ENCODE measurements around the gene THRAP3.

THRAP3 gene

DNA sequence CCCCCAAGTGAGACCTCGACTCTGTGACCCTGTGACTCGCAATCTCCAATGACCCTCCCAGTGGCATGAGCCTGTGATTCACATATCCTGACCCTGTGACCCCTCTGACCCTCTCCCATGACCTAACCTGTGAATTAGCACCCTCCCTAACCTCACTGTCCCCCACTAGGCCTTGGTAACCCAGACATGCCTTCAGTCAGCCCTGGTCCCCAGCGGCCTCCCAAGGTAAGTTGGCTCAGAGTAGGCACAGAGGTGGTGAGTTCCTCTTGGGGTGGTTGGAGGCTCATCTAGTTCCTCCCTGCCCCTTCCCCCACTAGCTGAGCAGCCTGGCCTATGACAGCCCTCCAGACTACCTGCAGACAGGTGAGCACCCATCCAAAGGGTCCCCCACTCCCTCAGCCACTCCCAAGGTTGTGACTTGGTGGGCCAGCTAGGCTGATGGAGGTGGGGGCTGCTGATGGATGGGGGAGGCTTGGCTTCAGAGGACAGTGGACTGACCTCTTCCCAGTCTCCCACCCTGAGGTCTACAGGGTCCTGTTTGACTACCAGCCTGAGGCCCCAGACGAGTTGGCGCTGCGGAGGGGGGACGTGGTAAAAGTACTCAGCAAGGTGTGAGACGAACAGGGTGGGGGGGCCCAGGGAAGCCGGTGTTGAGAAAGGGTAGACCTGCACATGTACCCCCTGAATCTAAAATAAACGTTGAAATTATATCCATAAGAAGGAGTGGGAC, 83.5 kb downstream of the THRAP3 start:
- DNase-seq (ENCODE audit: low spot score), result no peak
- TF ChIP-seq, protein P1, sequence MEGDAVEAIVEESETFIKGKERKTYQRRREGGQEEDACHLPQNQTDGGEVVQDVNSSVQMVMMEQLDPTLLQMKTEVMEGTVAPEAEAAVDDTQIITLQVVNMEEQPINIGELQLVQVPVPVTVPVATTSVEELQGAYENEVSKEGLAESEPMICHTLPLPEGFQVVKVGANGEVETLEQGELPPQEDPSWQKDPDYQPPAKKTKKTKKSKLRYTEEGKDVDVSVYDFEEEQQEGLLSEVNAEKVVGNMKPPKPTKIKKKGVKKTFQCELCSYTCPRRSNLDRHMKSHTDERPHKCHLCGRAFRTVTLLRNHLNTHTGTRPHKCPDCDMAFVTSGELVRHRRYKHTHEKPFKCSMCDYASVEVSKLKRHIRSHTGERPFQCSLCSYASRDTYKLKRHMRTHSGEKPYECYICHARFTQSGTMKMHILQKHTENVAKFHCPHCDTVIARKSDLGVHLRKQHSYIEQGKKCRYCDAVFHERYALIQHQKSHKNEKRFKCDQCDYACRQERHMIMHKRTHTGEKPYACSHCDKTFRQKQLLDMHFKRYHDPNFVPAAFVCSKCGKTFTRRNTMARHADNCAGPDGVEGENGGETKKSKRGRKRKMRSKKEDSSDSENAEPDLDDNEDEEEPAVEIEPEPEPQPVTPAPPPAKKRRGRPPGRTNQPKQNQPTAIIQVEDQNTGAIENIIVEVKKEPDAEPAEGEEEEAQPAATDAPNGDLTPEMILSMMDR (IDR thresholded peaks at IDR 0.05; ENCODE audit: extremely low read depth, insufficient read depth, missing control alignments), result no peak
- in situ Hi-C loops (cut with MboI; ENCODE audit: low pct_unique_long_range_greater_than_20kb, low sequenced_read_pairs, unreplicated experiment), result no loop called here

DNA sequence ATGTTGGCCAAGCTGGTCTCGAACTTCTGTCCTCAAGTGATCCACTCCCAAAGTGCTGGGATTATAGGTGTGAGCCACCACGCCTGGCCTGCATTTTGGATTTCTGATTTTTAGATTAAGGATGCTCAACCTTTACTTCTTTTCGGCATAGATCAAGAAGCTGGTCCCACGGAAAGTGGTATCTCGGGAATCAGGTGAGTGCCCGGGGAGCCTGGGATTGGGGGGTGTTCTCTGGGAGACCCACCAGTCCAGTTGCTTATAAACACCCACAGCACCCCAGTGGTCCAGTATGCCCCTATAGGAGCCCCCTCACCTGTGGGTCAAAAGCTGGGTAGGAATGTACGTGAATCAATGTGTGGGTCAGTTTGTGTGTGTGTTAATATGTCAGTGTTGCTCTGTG, 85.2 kb downstream of the THRAP3 start:
- TF ChIP-seq, protein P1 (IDR thresholded peaks at IDR 0.05; ENCODE audit: extremely low read depth, insufficient read depth, missing control alignments), result no peak

DNA sequence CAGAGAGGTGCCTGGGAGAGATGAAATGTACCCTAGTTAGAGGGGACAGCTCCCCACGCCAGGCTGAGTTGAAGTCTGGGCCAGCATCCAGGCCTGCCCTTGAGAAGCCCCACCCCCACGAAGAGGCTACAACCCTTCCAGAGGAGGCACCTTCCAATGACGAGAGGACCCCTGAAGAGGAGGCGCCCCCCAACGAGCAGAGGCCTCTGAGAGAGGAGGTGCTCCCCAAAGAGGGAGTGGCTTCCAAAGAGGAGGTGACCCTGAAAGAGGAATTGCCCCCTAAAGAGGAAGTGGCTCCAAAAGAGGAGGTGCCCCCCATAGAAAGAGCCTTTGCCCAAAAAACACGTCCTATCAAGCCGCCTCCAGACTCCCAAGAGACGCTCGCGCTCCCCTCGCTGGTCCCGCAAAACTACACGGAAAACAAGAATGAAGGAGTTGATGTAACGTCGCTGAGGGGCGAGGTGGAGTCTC, 96.1 kb downstream of the THRAP3 start:
- TF ChIP-seq, protein P1 (IDR thresholded peaks at IDR 0.05; ENCODE audit: extremely low read depth, insufficient read depth, missing control alignments), result no peak
- DNase-seq (ENCODE audit: low spot score), result no peak
- in situ Hi-C loops (cut with MboI; ENCODE audit: low pct_unique_long_range_greater_than_20kb, low sequenced_read_pairs, unreplicated experiment), result no loop called here

More for the DNA sequence above, 85.2 kb downstream of the THRAP3 start:
- DNase-seq (ENCODE audit: low spot score), result no peak
- in situ Hi-C loops (cut with MboI; ENCODE audit: low pct_unique_long_range_greater_than_20kb, low sequenced_read_pairs, unreplicated experiment), result no loop called here

DNA sequence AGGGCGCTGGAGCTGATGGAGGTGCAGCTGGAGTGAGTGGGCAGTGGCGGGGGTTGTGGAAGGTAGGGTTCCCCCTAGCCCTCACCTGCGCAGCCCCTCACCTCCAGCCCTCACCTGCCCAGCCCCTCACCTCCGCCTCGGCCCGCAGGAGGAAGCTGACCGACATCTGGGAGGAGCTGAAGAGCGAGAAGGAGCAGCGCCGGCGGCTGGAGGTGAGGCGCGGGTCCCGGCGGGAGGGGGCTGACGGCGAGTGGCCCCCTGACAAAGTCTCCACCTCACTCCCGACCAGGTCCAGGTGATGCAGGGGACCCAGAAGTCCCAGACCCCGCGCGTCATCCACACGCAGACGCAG, 96.5 kb downstream of the THRAP3 start:
- in situ Hi-C loops (cut with MboI; ENCODE audit: low pct_unique_long_range_greater_than_20kb, low sequenced_read_pairs, unreplicated experiment), result no loop called here
- no peak for DNase-seq (ENCODE audit: low spot score)
- TF ChIP-seq, protein P1 (IDR thresholded peaks at IDR 0.05; ENCODE audit: extremely low read depth, insufficient read depth, missing control alignments), result no peak

DNA sequence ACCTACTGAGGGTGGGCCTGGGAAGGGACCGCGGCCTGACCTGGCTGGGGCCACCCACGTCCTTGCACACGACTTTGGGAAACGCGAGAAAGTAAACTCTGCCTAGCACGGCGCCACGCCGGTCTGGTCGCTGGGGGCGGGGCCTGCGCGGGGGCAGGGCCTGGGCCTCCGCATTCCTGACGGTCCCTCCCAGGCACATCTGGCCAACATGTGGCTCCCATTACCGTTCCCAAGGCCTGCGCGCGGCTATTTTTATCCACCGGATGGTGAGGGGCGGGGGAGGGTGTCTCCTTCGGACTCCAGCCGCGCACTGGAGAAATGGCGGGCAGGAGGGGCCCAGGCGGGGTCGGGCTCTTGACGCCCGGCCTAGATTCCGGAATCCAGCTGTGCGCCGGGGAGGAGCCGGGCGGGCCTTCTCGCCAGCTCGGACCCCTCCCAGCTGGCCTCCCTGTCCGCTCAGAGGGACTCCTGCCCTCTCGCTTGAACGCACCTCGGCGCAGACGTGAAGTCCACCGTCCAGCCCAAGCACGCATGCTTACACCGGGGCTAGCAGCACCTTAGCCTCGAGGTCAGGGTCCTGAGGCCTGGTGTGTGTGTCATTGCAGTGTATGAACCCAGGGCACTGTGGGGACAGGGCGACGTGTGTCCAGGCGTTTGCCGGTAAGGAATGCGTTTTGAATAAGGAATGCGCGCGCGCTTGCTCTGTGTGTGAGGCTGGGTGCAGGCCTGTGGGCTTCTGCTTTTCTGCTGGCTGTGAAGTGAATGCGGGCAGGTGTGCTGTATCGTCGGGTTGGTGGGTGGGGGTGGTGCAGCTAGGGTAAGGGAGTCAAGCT, 97.1 kb downstream of the THRAP3 start:
- DNase-seq (ENCODE audit: low spot score), result no peak
- in situ Hi-C loops (cut with MboI; ENCODE audit: low pct_unique_long_range_greater_than_20kb, low sequenced_read_pairs, unreplicated experiment), result no loop called here
- TF ChIP-seq, protein P1 (IDR thresholded peaks at IDR 0.05; ENCODE audit: extremely low read depth, insufficient read depth, missing control alignments), result no peak

DNA sequence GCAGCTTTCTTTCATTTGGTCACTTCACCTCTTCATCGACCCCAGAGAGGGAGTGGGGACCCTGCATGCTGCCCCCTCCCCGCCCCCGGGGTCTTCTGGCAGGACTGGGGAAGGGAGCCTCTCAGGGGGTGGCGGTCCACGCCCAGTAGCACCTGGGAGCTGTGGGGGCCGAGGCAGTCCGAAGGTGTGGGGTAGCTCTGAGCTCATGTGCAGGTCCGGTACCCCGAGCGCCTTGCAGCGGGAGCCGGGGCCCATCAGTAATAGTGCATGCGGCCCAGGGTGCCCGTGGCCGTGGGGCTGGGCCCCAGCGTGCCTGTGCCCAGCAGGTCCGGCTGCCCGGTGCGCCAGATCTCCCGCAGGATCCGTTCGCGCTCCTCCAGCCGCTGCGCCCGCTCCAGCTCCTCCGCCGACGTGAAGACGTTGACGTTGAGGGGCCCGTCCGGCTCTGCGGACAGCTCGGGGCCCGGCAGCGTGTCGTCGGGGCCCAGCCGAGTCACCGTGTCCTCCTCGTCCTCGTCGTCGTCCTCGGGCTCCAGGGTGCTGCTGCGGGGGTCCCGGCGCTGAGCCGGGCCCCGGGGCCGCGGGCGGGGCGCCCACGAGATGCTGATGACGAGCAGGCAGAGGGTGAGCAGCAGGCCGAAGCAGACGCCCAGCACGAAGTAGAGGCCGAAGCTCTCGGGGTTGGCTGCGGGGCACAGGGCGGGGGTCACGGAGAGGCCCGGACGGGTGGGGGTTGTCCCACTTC, 98.0 kb downstream of the THRAP3 start:
- TF ChIP-seq, protein P1 (IDR thresholded peaks at IDR 0.05; ENCODE audit: extremely low read depth, insufficient read depth, missing control alignments), result no peak
- in situ Hi-C loops (cut with MboI; ENCODE audit: low pct_unique_long_range_greater_than_20kb, low sequenced_read_pairs, unreplicated experiment), result no loop called here
- DNase-seq (ENCODE audit: low spot score), result no peak

Data from GM13977 (cell line).